Daoy (cell line): ENCODE data around the gene VRK1. TPM values are rescaled to one million over a fixed set of nuclear protein-coding genes. Genes with fewer than 3 reads are reported as not detected.

Experiments used
- DNase-seq: peaks from one replicate; pipeline ENCODE4 v3.0.0-alpha.2; 2015; ENCODE audit warnings: low read depth
- total RNA-seq: library from RNA; depleted of rRNA; stranded (reverse); fragments of >200 nt; shearing (Covaris generic); gene quantifications from 2 replicates; pipeline ENCODE4 v1.2.3, GENCODE V29; 2014

Gene VRK1
- total RNA-seq, 1 experiment from 2014 or later: 146 TPM

- DNase-seq: peak; percentile 64
Measured at GRCh38 chr14:96824283-96824682, 27.1 kb downstream of the VRK1 start.

- DNase-seq: no peak
Measured at GRCh38 chr14:96826818-96827217, 29.6 kb downstream of the VRK1 start.

GRCh38 chr14:96827290-96827689 lies 30.1 kb downstream of the VRK1 start:
- no peak for DNase-seq

- no peak for DNase-seq
Measured at GRCh38 chr14:96829791-96830190, 32.6 kb downstream of the VRK1 start.

- no peak for DNase-seq
Measured at GRCh38 chr14:96830946-96831345, 33.8 kb downstream of the VRK1 start.

- DNase-seq: no peak
Measured at GRCh38 chr14:96832351-96832750, 35.2 kb downstream of the VRK1 start.

- no peak for DNase-seq
Measured at GRCh38 chr14:96838449-96838848, 41.3 kb downstream of the VRK1 start.

- no peak for DNase-seq
Measured at GRCh38 chr14:96839251-96839650, 42.1 kb downstream of the VRK1 start.

- no peak for DNase-seq
Measured at GRCh38 chr14:96843137-96843536, 46.0 kb downstream of the VRK1 start.

- no peak for DNase-seq
Measured at GRCh38 chr14:96844857-96845570, 47.8 kb downstream of the VRK1 start.

GRCh38 chr14:96847451-96847850 lies 50.3 kb downstream of the VRK1 start:
- DNase-seq: no peak

GRCh38 chr14:96848011-96848410 lies 50.8 kb downstream of the VRK1 start:
- no peak for DNase-seq

- DNase-seq: no peak
Measured at GRCh38 chr14:96849733-96850132, 52.6 kb downstream of the VRK1 start.

- no peak for DNase-seq
Measured at GRCh38 chr14:96851694-96852381, 54.7 kb downstream of the VRK1 start.

- DNase-seq: peak; percentile 40
Measured at GRCh38 chr14:96852823-96853422, 55.7 kb downstream of the VRK1 start.

- DNase-seq: no peak
Measured at GRCh38 chr14:96858643-96859042, 61.5 kb downstream of the VRK1 start.

- no peak for DNase-seq
Measured at GRCh38 chr14:96861568-96862310, 64.6 kb downstream of the VRK1 start.

- DNase-seq: no peak
Measured at GRCh38 chr14:96863327-96863985, 66.3 kb downstream of the VRK1 start.

GRCh38 chr14:96863986-96864330 lies 66.8 kb downstream of the VRK1 start:
- no peak for DNase-seq

GRCh38 chr14:96867634-96868033 lies 70.5 kb downstream of the VRK1 start:
- DNase-seq: no peak

GRCh38 chr14:96874127-96874526 lies 76.9 kb downstream of the VRK1 start:
- DNase-seq: no peak

GRCh38 chr14:96876747-96877146 lies 79.6 kb downstream of the VRK1 start:
- DNase-seq: no peak
